ENCODE measurements around the gene TMEM240.
"Not testable (repeated sequence)": the region's sequence is repeated elsewhere in the genome, so short reads cannot be mapped to it uniquely, and the experiment has no call there.

Gene TMEM240

GRCh38 chr1:1540090-1540817 lies at the start of gene TMEM240:
TMEM240 (minus strand) TSS chr1:1540624; CDS start chr1:1540346, 278 bp downstream.
- peak; percentile 30 for DNase-seq

GRCh38 chr1:1583347-1584010 lies 43.1 kb upstream of the TMEM240 start:
- DNase-seq = no peak

GRCh38 chr1:1582585-1583346 lies 42.3 kb upstream of the TMEM240 start:
- DNase-seq = no peak

GRCh38 chr1:1578371-1578940 lies 38.0 kb upstream of the TMEM240 start:
- no peak for DNase-seq

- DNase-seq = no peak
Measured at GRCh38 chr1:1577367-1578011, 37.1 kb upstream of the TMEM240 start.

- DNase-seq = peak; percentile 90
Measured at GRCh38 chr1:1574721-1575537, 34.5 kb upstream of the TMEM240 start, which contains the start of gene SSU72. SSU72 (minus strand) TSS chr1:1574863; CDS start chr1:1574557, 306 bp downstream.

- DNase-seq = peak; percentile 48
Measured at GRCh38 chr1:1573843-1574720, 33.7 kb upstream of the TMEM240 start.

- DNase-seq = no peak
Measured at GRCh38 chr1:1569341-1569740, 28.9 kb upstream of the TMEM240 start.

- no peak for DNase-seq
Measured at GRCh38 chr1:1567891-1568291, 27.5 kb upstream of the TMEM240 start.

GRCh38 chr1:1567152-1567875 lies 26.9 kb upstream of the TMEM240 start:
- no peak for DNase-seq

- DNase-seq = no peak
Measured at GRCh38 chr1:1565340-1565739, 24.9 kb upstream of the TMEM240 start.

GRCh38 chr1:1564268-1564667 lies 23.8 kb upstream of the TMEM240 start:
- DNase-seq = no peak

- DNase-seq = no peak
Measured at GRCh38 chr1:1563688-1564087, 23.3 kb upstream of the TMEM240 start.

- DNase-seq = no peak
Measured at GRCh38 chr1:1562556-1563195, 22.3 kb upstream of the TMEM240 start.

GRCh38 chr1:1561801-1562470 lies 21.5 kb upstream of the TMEM240 start:
- no peak for DNase-seq

- no peak for DNase-seq
Measured at GRCh38 chr1:1560178-1560577, 19.8 kb upstream of the TMEM240 start.

GRCh38 chr1:1559066-1559465 lies 18.6 kb upstream of the TMEM240 start:
- no peak for DNase-seq

- no peak for DNase-seq
Measured at GRCh38 chr1:1558591-1558990, 18.2 kb upstream of the TMEM240 start.

- DNase-seq = not testable (repeated sequence)
Measured at GRCh38 chr1:1557688-1558087, 17.3 kb upstream of the TMEM240 start.
